Measurements from ENCODE around the gene CRTC1.

CRTC1 gene

DNA sequence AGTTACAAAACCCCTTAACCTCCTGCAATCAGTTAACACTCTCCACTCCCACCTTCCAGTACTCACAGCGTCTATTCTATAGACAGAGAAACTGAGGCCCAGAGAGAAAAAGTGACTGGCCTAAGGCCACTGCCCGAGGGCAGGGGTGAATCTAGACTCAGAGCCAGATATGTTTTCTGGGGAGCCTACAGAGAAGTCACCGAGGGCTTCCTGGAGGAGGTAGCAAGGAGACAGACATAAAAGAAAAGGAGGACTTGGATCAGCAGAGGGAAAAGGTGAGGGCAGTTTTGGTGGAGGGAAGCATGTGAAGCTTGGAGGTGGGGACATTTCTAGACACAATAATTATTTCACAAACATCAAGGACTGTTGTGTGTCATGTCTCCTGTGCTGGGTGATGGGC is 109.2 kb downstream of the CRTC1 start:
- H3K27me3 ChIP-seq (ENCODE audit: low read length) = no peaks in the 10 kb centered on the region
- H3K4me3 ChIP-seq (ENCODE audit: insufficient read depth, low read length, poor library complexity, severe bottlenecking) = no peak overlapping the region
- no peak overlapping the region for H3K27ac ChIP-seq (ENCODE audit: low read depth, low read length)
- H3K9me2 ChIP-seq (replicated peaks; ENCODE audit: insufficient read depth, low read length) = no peaks in the 10 kb centered on the region
- H3F3A ChIP-seq (ENCODE audit: insufficient read depth) = no peaks in the 10 kb centered on the region
- no peaks in the 10 kb centered on the region for H3K79me2 ChIP-seq (ENCODE audit: insufficient read depth, low read length)
- H3K36me3 ChIP-seq (ENCODE audit: low read length) = no peaks in the 10 kb centered on the region
- no peak overlapping the region for H2AFZ ChIP-seq (ENCODE audit: low read depth, low read length, severe bottlenecking)
- no peak overlapping the region for H3K9ac ChIP-seq (ENCODE audit: low read length)
- TF ChIP-seq, protein P1, sequence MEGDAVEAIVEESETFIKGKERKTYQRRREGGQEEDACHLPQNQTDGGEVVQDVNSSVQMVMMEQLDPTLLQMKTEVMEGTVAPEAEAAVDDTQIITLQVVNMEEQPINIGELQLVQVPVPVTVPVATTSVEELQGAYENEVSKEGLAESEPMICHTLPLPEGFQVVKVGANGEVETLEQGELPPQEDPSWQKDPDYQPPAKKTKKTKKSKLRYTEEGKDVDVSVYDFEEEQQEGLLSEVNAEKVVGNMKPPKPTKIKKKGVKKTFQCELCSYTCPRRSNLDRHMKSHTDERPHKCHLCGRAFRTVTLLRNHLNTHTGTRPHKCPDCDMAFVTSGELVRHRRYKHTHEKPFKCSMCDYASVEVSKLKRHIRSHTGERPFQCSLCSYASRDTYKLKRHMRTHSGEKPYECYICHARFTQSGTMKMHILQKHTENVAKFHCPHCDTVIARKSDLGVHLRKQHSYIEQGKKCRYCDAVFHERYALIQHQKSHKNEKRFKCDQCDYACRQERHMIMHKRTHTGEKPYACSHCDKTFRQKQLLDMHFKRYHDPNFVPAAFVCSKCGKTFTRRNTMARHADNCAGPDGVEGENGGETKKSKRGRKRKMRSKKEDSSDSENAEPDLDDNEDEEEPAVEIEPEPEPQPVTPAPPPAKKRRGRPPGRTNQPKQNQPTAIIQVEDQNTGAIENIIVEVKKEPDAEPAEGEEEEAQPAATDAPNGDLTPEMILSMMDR (IDR thresholded peaks at IDR 0.05; ENCODE audit: insufficient read depth, low read length, poor library complexity, severe bottlenecking) = no peak
- no peak for TF ChIP-seq EZH2phosphoT487 (conservative IDR thresholded peaks at IDR 0.05; ENCODE audit: low read length)
- H4K20me1 ChIP-seq (ENCODE audit: low read depth, low read length) = no peaks in the 10 kb centered on the region
- no peak overlapping the region for H3K4me2 ChIP-seq (ENCODE audit: low read depth, low read length, poor library complexity, severe bottlenecking)
- no peaks in the 10 kb centered on the region for H3K9me3 ChIP-seq (ENCODE audit: insufficient read depth, low read length)

DNA sequence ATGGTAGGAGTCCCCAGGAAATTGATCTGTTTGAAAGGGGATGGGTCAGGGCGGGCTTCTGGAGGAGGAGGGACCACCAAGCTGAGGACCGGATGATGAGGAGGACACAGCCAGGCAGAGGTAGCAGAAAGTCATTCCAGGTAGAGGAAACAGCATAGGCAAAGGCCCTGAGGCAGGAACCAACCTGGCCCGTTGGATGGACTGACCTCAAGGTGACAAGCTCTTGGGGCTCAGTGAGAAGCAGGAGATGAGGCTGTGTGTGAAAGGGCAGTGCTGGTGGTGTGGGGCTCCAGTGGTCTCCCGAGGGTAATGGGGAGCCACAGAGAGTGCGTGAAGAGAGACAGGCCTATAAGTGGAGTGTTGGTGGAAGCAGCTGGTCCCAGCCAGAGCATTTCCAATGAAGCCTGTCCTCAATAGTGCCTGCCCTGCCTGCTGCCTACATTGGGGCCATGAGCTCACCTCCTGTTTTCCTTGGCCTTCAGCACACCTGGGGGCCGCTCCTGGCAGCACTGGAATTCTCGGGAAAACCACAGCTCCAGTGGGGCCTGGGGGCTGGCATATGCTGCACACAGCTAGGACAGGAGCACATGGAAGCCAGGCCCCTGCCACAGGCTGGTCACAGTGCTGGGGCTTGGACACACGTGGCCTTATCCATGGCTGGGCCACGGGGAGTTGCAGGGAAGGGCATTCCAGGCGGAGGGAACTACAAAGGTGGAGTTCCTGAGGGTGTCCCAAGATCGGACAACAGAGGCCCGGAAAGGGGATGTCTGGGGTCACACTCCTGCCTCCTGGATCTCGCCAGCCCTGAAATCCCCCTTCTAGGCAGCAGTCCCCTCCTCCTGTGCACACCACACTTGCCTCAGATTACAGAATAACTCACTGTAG is 109.9 kb downstream of the CRTC1 start:
- Histone ChIP-seq H3K9me2 (replicated peaks; ENCODE audit: insufficient read depth, low read length) (no peaks in the 10 kb centered on the region), H3F3A (ENCODE audit: insufficient read depth) (no peaks in the 10 kb centered on the region), H3K27me3 (ENCODE audit: low read length) (no peaks in the 10 kb centered on the region), H2AFZ (ENCODE audit: low read depth, low read length, severe bottlenecking) (no peak overlapping the region), H3K27ac (ENCODE audit: low read depth, low read length) (no peak overlapping the region), H3K4me3 (ENCODE audit: insufficient read depth, low read length, poor library complexity, severe bottlenecking) (no peak overlapping the region), H3K36me3 (ENCODE audit: low read length) (no peaks in the 10 kb centered on the region), H3K79me2 (ENCODE audit: insufficient read depth, low read length) (no peaks in the 10 kb centered on the region), H3K4me2 (ENCODE audit: low read depth, low read length, poor library complexity, severe bottlenecking) (no peak overlapping the region), H4K20me1 (ENCODE audit: low read depth, low read length) (no peaks in the 10 kb centered on the region), H3K9me3 (ENCODE audit: insufficient read depth, low read length) (no peaks in the 10 kb centered on the region), H3K9ac (ENCODE audit: low read length) (no peak overlapping the region)
- no peak for TF ChIP-seq EZH2phosphoT487 (conservative IDR thresholded peaks at IDR 0.05; ENCODE audit: low read length)

DNA sequence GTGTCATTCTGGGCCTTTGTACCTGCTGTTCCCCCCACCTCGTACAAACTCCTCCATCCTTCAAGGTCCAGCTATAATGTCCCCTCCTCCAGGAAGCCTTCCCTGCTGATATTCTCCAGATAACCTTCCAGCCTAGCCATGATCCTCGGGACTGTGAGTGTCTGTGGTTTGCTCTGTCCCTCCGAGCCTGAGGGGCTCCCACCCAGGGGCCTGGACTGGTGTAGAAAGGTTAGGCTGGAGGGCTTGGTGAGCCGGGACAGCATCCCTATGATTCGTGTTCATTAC is 110.5 kb downstream of the CRTC1 start:
- no peak overlapping the region for H2AFZ ChIP-seq (ENCODE audit: low read depth, low read length, severe bottlenecking)
- no peaks in the 10 kb centered on the region for H3K9me2 ChIP-seq (replicated peaks; ENCODE audit: insufficient read depth, low read length)
- no peaks in the 10 kb centered on the region for H3F3A ChIP-seq (ENCODE audit: insufficient read depth)
- H3K4me3 ChIP-seq (ENCODE audit: insufficient read depth, low read length, poor library complexity, severe bottlenecking) = no peak overlapping the region
- no peaks in the 10 kb centered on the region for H3K79me2 ChIP-seq (ENCODE audit: insufficient read depth, low read length)
- no peaks in the 10 kb centered on the region for H3K27me3 ChIP-seq (ENCODE audit: low read length)
- H3K36me3 ChIP-seq (ENCODE audit: low read length) = no peaks in the 10 kb centered on the region
- no peak overlapping the region for H3K4me2 ChIP-seq (ENCODE audit: low read depth, low read length, poor library complexity, severe bottlenecking)
- no peaks in the 10 kb centered on the region for H4K20me1 ChIP-seq (ENCODE audit: low read depth, low read length)
- no peaks in the 10 kb centered on the region for H3K9me3 ChIP-seq (ENCODE audit: insufficient read depth, low read length)
- TF ChIP-seq, protein P1 (IDR thresholded peaks at IDR 0.05; ENCODE audit: insufficient read depth, low read length, poor library complexity, severe bottlenecking) = no peak
- TF ChIP-seq EZH2phosphoT487 (conservative IDR thresholded peaks at IDR 0.05; ENCODE audit: low read length) = no peak
- no peak overlapping the region for H3K27ac ChIP-seq (ENCODE audit: low read depth, low read length)
- no peak overlapping the region for H3K9ac ChIP-seq (ENCODE audit: low read length)

DNA sequence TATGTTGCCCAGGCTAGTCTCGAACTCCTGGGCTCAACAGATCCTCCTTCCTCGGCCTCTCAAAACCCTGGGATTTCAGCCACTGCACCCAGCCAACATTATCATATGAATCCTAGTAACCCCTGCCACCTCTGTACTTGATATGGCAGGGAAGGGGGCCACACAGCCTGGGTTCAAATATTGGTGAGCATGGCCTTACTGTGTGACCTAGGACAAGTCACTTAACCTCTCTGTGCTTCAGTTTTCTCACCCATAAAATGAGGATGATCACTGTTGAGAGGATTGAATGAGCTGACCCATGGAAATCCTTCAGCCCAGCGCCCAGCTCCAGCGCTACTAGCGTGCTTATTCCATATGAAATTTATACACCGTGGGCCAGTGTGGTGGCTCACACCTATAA is 111.2 kb downstream of the CRTC1 start:
- Histone ChIP-seq H3F3A (ENCODE audit: insufficient read depth) (no peaks in the 10 kb centered on the region), H3K9ac (ENCODE audit: low read length) (no peak overlapping the region), H3K27me3 (ENCODE audit: low read length) (no peaks in the 10 kb centered on the region), H3K4me3 (ENCODE audit: insufficient read depth, low read length, poor library complexity, severe bottlenecking) (no peak overlapping the region), H2AFZ (ENCODE audit: low read depth, low read length, severe bottlenecking) (no peak overlapping the region), H3K79me2 (ENCODE audit: insufficient read depth, low read length) (no peaks in the 10 kb centered on the region), H4K20me1 (ENCODE audit: low read depth, low read length) (no peaks in the 10 kb centered on the region), H3K9me2 (replicated peaks; ENCODE audit: insufficient read depth, low read length) (no peaks in the 10 kb centered on the region), H3K4me2 (ENCODE audit: low read depth, low read length, poor library complexity, severe bottlenecking) (no peak overlapping the region), H3K9me3 (ENCODE audit: insufficient read depth, low read length) (no peaks in the 10 kb centered on the region), H3K27ac (ENCODE audit: low read depth, low read length) (no peak overlapping the region), H3K36me3 (ENCODE audit: low read length) (no peaks in the 10 kb centered on the region)
- TF ChIP-seq, protein P1 (IDR thresholded peaks at IDR 0.05; ENCODE audit: insufficient read depth, low read length, poor library complexity, severe bottlenecking) = no peak
- TF ChIP-seq EZH2phosphoT487 (conservative IDR thresholded peaks at IDR 0.05; ENCODE audit: low read length) = no peak

Measured in SU-DHL-6 (cell line).